ENCODE results near the gene NUPR1.
"Not testable (repeated sequence)": the region's sequence is repeated elsewhere in the genome, so short reads cannot be mapped to it uniquely, and the experiment has no call there.

Gene NUPR1

GRCh38 chr16:28569968-28570752 is 31.4 kb upstream of the NUPR1 start:
- no peak overlapping the region for H3K4me3 ChIP-seq (ENCODE audit: low read depth, low read length)
- no peak overlapping the region for H3K27ac ChIP-seq (ENCODE audit: low read depth, low read length)
- H3K9me3 ChIP-seq (ENCODE audit: control insufficient read depth, insufficient read depth, low read depth, low read length), result peaks cover 12% of the 10 kb centered on the region
- no peaks in the 10 kb centered on the region for H3K36me3 ChIP-seq (ENCODE audit: control insufficient read depth, insufficient read depth, low read length)
- no peak overlapping the region for H3K9ac ChIP-seq (ENCODE audit: low read length)
- H3K4me1 ChIP-seq (ENCODE audit: control insufficient read depth, insufficient read depth, low read length), result peaks cover 19% of the 10 kb centered on the region; the same call in 1 of the 2 replicates
- H3K27me3 ChIP-seq (ENCODE audit: control insufficient read depth, insufficient read depth, low read length), result no peaks in the 10 kb centered on the region

- Histone ChIP-seq H3K4me1 (ENCODE audit: control insufficient read depth, insufficient read depth, low read length) (peaks cover 9% of the 10 kb centered on the region; the same call in 1 of the 2 replicates), H3K9me3 (ENCODE audit: control insufficient read depth, insufficient read depth, low read depth, low read length) (peaks cover 12% of the 10 kb centered on the region), H3K36me3 (ENCODE audit: control insufficient read depth, insufficient read depth, low read length) (no peaks in the 10 kb centered on the region), H3K27me3 (ENCODE audit: control insufficient read depth, insufficient read depth, low read length) (no peaks in the 10 kb centered on the region), H3K4me3 (ENCODE audit: low read depth, low read length) (no peak overlapping the region), H3K27ac (ENCODE audit: low read depth, low read length) (no peak overlapping the region), H3K9ac (ENCODE audit: low read length) (no peak overlapping the region)
These were observed 30.2 kb upstream of the NUPR1 start for GRCh38 chr16:28569021-28569420.

- Histone ChIP-seq H3K9me3 (ENCODE audit: control insufficient read depth, insufficient read depth, low read depth, low read length) (peaks cover 12% of the 10 kb centered on the region), H3K4me1 (ENCODE audit: control insufficient read depth, insufficient read depth, low read length) (no peaks in the 10 kb centered on the region), H3K27ac (ENCODE audit: low read depth, low read length) (no peak overlapping the region), H3K4me3 (ENCODE audit: low read depth, low read length) (no peak overlapping the region), H3K9ac (ENCODE audit: low read length) (no peak overlapping the region), H3K27me3 (ENCODE audit: control insufficient read depth, insufficient read depth, low read length) (no peaks in the 10 kb centered on the region), H3K36me3 (ENCODE audit: control insufficient read depth, insufficient read depth, low read length) (no peaks in the 10 kb centered on the region)
These were observed 28.5 kb upstream of the NUPR1 start for GRCh38 chr16:28567292-28567691.

- H3K9me3 ChIP-seq (ENCODE audit: control insufficient read depth, insufficient read depth, low read depth, low read length), result peaks cover 12% of the 10 kb centered on the region
- not testable (repeated sequence) for H3K4me3 ChIP-seq (ENCODE audit: low read depth, low read length); H3K36me3 ChIP-seq (ENCODE audit: control insufficient read depth, insufficient read depth, low read length); H3K27me3 ChIP-seq (ENCODE audit: control insufficient read depth, insufficient read depth, low read length); H3K4me1 ChIP-seq (ENCODE audit: control insufficient read depth, insufficient read depth, low read length); H3K27ac ChIP-seq (ENCODE audit: low read depth, low read length); H3K9ac ChIP-seq (ENCODE audit: low read length)
These were observed 27.6 kb upstream of the NUPR1 start for GRCh38 chr16:28566233-28566925.

- peaks cover 12% of the 10 kb centered on the region for H3K9me3 ChIP-seq (ENCODE audit: control insufficient read depth, insufficient read depth, low read depth, low read length)
- no peaks in the 10 kb centered on the region; the same call in 1 of the 2 replicates for H3K4me1 ChIP-seq (ENCODE audit: control insufficient read depth, insufficient read depth, low read length)
- H3K4me3 ChIP-seq (ENCODE audit: low read depth, low read length), result no peak overlapping the region
- peaks cover 3% of the 10 kb centered on the region; the same call in 1 of the 2 replicates for H3K36me3 ChIP-seq (ENCODE audit: control insufficient read depth, insufficient read depth, low read length)
- no peak overlapping the region for H3K27ac ChIP-seq (ENCODE audit: low read depth, low read length)
- H3K27me3 ChIP-seq (ENCODE audit: control insufficient read depth, insufficient read depth, low read length), result no peaks in the 10 kb centered on the region
- H3K9ac ChIP-seq (ENCODE audit: low read length), result no peak overlapping the region
These were observed 24.4 kb upstream of the NUPR1 start for GRCh38 chr16:28563218-28563617.

- peaks cover 7% of the 10 kb centered on the region; the same call in 1 of the 2 replicates for H3K36me3 ChIP-seq (ENCODE audit: control insufficient read depth, insufficient read depth, low read length)
- peaks cover 6% of the 10 kb centered on the region for H3K9me3 ChIP-seq (ENCODE audit: control insufficient read depth, insufficient read depth, low read depth, low read length)
- H3K9ac ChIP-seq (ENCODE audit: low read length), result no peak overlapping the region
- no peak overlapping the region for H3K27ac ChIP-seq (ENCODE audit: low read depth, low read length)
- no peak overlapping the region for H3K4me3 ChIP-seq (ENCODE audit: low read depth, low read length)
- H3K4me1 ChIP-seq (ENCODE audit: control insufficient read depth, insufficient read depth, low read length), result no peaks in the 10 kb centered on the region; the same call in 1 of the 2 replicates
- no peaks in the 10 kb centered on the region for H3K27me3 ChIP-seq (ENCODE audit: control insufficient read depth, insufficient read depth, low read length)
These were observed 23.4 kb upstream of the NUPR1 start for GRCh38 chr16:28562199-28562598.

GRCh38 chr16:28561557-28562187 is 22.9 kb upstream of the NUPR1 start:
- no peak overlapping the region for H3K27ac ChIP-seq (ENCODE audit: low read depth, low read length)
- H3K27me3 ChIP-seq (ENCODE audit: control insufficient read depth, insufficient read depth, low read length), result no peaks in the 10 kb centered on the region
- H3K9ac ChIP-seq (ENCODE audit: low read length), result no peak overlapping the region
- no peaks in the 10 kb centered on the region; the same call in 1 of the 2 replicates for H3K4me1 ChIP-seq (ENCODE audit: control insufficient read depth, insufficient read depth, low read length)
- H3K36me3 ChIP-seq (ENCODE audit: control insufficient read depth, insufficient read depth, low read length), result peaks cover 7% of the 10 kb centered on the region; the same call in 1 of the 2 replicates
- H3K4me3 ChIP-seq (ENCODE audit: low read depth, low read length), result no peak overlapping the region
- H3K9me3 ChIP-seq (ENCODE audit: control insufficient read depth, insufficient read depth, low read depth, low read length), result peaks cover 2% of the 10 kb centered on the region

- Histone ChIP-seq H3K4me3 (ENCODE audit: low read depth, low read length) (no peak overlapping the region), H3K9ac (ENCODE audit: low read length) (no peak overlapping the region), H3K27ac (ENCODE audit: low read depth, low read length) (no peak overlapping the region), H3K27me3 (ENCODE audit: control insufficient read depth, insufficient read depth, low read length) (no peaks in the 10 kb centered on the region), H3K4me1 (ENCODE audit: control insufficient read depth, insufficient read depth, low read length) (peaks cover 4% of the 10 kb centered on the region; the same call in 1 of the 2 replicates), H3K9me3 (ENCODE audit: control insufficient read depth, insufficient read depth, low read depth, low read length) (no peaks in the 10 kb centered on the region), H3K36me3 (ENCODE audit: control insufficient read depth, insufficient read depth, low read length) (peaks cover 7% of the 10 kb centered on the region; the same call in 1 of the 2 replicates)
These were observed 19.7 kb upstream of the NUPR1 start for GRCh38 chr16:28558456-28558855.

- Histone ChIP-seq H3K4me1 (ENCODE audit: control insufficient read depth, insufficient read depth, low read length) (peaks cover 4% of the 10 kb centered on the region; the same call in 1 of the 2 replicates), H3K9me3 (ENCODE audit: control insufficient read depth, insufficient read depth, low read depth, low read length) (no peaks in the 10 kb centered on the region), H3K27ac (ENCODE audit: low read depth, low read length) (no peak overlapping the region), H3K9ac (ENCODE audit: low read length) (no peak overlapping the region), H3K36me3 (ENCODE audit: control insufficient read depth, insufficient read depth, low read length) (peaks cover 7% of the 10 kb centered on the region; the same call in 1 of the 2 replicates), H3K27me3 (ENCODE audit: control insufficient read depth, insufficient read depth, low read length) (no peaks in the 10 kb centered on the region), H3K4me3 (ENCODE audit: low read depth, low read length) (no peak overlapping the region)
These were observed 18.1 kb upstream of the NUPR1 start for GRCh38 chr16:28556914-28557320.

- Histone ChIP-seq H3K27me3 (ENCODE audit: control insufficient read depth, insufficient read depth, low read length) (no peaks in the 10 kb centered on the region), H3K9ac (ENCODE audit: low read length) (no peak overlapping the region), H3K4me1 (ENCODE audit: control insufficient read depth, insufficient read depth, low read length) (peaks cover 4% of the 10 kb centered on the region; the same call in 1 of the 2 replicates), H3K36me3 (ENCODE audit: control insufficient read depth, insufficient read depth, low read length) (peaks cover 7% of the 10 kb centered on the region; the same call in 1 of the 2 replicates), H3K27ac (ENCODE audit: low read depth, low read length) (no peak overlapping the region), H3K4me3 (ENCODE audit: low read depth, low read length) (no peak overlapping the region), H3K9me3 (ENCODE audit: control insufficient read depth, insufficient read depth, low read depth, low read length) (no peaks in the 10 kb centered on the region)
These were observed 16.8 kb upstream of the NUPR1 start for GRCh38 chr16:28555561-28555960.

Measured in HUES6 (cell line).